Spleen (tissue), 7 donors: Measurements from ENCODE around the gene FCRL5.

Source experiments
- CTCF ChIP-seq, 11 experiments: fragments of 200-600 bp in 7 of 11; fragments of 450-650 bp in 4 of 11; sonication (generic) in 4 of 11; IDR thresholded peaks in 8 of 11; conservative IDR thresholded peaks in 3 of 11; 1 replicate in 7 of 11; 2 replicates in 4 of 11; pipeline versions ENCODE4 v1.4.0 to v1.8.0; 2016 to 2021; ENCODE audit warnings: antibody characterized with exemption in 11 of 11, inconsistent platforms in 4 of 11, mild to moderate bottlenecking in 1 of 11
- POLR2A ChIP-seq, 3 donors: fragments of 450-650 bp; IDR thresholded peaks; one replicate each; pipeline ENCODE4 v1.5.1; 2017; ENCODE audit warnings: antibody characterized with exemption in 3 of 3, mild to moderate bottlenecking in 1 of 3
- donor health status: DM: no; HTN: no; CAD: no; lungs with moderate emphysema.
- donor health status: DM: no; HTN: no; CAD: no.
- donor health status: DM: no; HTN: no; CAD: no.

- TF ChIP-seq CTCF (IDR thresholded peaks at IDR 0.05 in 8 of 11, conservative IDR thresholded peaks at IDR 0.05 in 3 of 11), result no peak
- no peak for TF ChIP-seq POLR2A (IDR thresholded peaks at IDR 0.05)
Measured at GRCh38 chr1:157577420-157577819, 25.1 kb upstream of the FCRL5 start.
